ENCODE results near the gene TPCN2.

TPCN2 gene

DNA sequence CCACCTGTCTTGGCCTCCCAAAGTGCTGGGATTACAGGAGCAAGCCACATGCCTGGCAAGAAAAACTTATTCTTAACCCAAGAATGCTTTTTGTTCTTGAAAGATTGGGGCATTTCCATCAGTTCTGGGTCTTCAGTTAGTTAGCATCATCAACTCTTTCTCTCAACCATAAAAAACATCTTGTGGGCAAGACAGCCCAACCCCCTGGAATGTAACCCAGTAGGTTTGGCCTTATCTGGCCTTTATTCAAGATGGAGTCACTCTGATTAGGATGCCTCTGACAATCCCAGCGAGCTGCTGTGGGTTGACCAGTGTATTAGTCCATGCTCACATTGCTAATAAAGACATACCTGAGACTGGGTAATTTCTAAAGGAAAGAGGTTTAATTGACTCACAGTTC is 9.2 kb upstream of the TPCN2 start:
- DNase-seq: no peak

DNA sequence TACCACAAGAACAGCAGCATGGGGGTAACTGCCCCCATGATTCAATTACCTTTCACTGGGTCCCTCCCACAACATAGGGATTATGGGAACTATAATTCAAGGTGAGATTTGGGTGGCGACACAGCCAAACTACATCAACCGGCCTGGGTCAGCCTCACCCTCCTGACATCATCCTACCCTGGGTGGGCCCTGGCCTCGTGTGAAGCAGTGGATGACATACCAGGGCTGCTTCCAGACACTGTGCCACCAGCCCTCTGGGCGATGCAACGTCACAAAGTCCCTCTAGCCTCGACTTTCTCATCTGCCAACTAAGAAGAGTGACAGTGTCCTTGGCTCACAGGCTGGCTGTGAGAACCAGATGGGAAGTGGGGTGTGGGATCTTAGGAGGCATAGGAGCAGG is 8.7 kb upstream of the TPCN2 start:
- no peak for DNase-seq

DNA sequence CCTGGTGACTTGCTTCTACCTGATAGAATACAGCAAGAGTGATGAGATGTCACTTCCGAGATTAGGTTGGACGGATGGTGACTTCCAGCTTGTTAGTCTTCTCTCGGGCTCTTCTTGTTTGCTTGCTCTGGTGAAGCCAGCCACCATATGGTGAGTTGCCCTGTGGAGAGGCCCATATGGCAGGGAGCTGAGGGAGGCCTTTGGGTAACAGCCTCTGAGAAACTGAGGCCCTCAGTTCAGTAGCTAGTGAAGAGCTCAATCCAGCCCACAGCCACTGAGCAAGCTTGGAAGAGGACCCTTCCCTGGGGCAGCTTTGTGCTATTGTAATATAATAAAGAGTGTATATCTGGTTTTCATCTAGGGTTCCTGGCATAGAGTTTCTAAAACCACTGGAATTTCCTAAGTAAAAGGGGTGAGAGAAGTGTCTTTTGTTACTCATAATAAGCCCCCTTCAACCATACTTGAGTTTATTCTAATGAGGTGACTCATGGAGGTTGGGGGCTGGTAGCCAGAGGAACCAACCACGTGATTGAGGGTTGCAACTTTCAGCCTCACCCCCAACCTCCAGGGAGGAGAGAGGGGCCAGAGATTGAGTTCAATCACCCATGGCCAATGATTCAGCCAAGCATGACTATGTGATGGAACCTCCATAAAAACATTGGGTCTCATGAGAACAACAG is 8.0 kb upstream of the TPCN2 start:
- no peak for DNase-seq

DNA sequence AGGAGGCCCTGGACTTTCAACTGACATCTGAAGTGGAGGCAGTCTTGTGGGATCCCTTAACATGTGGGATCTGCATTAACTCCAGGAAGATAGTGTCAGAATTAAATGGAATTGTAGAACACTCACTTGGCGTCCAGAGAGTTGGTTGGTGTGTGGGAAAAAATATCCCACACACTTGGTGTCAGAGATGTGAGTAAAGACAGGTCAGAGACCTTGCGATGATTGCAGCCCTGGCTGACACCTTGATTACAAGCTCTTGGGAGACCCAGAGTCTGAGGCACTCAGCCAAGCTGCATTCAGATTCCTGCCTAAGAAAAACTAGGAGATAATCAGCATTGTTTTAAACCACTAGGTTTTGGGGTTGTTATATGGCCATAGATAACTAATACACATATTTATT is 7.2 kb upstream of the TPCN2 start:
- peak; percentile 15 for DNase-seq

DNA sequence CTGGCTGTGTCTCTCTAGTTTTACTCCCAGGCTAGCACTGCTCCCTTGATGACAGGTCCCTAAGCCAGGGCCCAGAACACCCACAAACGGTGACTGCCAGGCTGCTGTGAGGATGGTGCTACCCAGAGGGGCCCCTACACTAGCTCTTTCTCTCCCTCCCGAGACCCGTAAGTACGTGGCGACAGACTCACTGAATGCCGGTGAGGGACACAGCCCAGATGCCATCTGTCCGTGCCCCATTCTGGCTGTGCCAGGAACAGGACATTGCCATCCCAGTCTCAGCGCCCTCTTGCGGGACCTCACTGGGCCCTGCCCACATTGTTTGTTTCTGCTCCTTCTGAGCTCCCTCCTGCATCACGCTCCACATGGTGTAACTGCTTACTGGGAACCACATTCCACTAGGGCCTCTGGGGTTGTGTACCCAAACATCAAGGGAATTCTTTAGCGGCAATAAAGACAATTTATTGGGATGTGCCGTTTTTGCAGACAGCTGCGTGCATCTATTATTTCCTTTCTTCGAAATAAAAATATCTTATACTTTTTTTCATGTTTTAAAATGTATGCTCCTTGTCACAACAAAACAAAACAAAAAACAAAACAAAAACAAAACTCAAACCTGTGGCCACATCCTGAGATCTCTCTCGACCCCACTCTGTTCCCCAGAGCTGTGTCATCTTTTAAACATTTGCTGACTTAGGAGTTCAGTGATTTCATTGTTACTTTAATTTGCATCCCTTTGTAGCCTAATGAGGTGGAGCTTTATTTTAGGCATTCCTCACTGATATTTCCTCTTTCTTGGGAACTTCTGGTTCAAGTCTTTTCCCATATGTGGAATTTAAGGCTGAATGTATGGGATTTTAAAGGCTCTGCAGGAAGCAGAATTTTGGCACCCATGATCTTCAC is 4.4 kb upstream of the TPCN2 start:
- peak; percentile 24 for DNase-seq

DNA sequence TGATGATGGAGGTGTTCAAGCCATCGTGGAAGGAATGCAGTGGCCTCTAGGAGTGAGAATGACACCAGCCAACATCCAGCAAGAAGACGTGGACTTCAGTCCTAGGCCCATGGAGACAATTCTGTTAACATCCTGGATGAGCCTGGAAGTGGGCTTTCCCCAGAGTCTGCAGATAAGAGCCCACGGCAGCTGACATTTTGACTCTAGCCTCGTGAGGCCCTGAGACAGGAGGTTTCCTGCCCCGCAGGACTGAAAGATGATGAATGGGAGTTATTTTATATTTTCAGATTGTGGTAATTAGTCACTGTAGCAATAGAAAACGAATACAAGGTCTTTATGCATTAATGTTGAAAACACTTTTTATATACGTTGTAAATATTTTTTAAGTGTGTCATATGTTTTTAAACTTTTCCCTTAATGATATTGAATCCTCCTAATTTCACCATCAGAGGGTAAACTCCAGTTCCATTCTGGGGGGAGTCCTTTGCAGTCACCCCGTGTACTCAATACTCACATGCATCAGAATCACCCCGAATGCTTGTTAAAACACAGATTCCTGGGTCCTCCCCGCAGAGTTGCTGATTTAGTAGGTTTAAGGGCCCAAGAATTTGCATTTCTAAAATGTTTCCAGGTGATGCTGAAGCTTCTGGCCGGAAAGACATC is 570 bp upstream of the TPCN2 start:
- DNase-seq: no peak

DNA sequence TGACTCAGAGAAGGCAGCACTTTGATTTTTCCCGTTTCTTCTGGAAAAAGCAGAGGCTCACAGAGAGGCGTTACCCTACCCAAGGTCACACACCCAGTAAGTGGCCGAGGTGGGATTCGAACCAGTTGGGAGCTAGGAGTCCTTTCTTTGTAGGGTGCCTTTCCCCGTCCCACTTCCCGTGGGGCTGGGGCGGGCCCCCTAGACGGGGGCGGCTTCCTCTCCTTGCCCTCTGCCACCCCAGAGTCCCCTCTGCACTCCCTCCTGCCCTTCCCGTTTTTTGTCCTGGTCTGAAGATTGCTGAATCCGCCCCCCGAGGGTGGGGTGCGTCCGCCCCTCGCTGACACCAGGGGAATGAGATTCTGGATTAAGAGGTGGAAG is 747 bp downstream of the TPCN2 start:
- DNase-seq: no peak

DNA sequence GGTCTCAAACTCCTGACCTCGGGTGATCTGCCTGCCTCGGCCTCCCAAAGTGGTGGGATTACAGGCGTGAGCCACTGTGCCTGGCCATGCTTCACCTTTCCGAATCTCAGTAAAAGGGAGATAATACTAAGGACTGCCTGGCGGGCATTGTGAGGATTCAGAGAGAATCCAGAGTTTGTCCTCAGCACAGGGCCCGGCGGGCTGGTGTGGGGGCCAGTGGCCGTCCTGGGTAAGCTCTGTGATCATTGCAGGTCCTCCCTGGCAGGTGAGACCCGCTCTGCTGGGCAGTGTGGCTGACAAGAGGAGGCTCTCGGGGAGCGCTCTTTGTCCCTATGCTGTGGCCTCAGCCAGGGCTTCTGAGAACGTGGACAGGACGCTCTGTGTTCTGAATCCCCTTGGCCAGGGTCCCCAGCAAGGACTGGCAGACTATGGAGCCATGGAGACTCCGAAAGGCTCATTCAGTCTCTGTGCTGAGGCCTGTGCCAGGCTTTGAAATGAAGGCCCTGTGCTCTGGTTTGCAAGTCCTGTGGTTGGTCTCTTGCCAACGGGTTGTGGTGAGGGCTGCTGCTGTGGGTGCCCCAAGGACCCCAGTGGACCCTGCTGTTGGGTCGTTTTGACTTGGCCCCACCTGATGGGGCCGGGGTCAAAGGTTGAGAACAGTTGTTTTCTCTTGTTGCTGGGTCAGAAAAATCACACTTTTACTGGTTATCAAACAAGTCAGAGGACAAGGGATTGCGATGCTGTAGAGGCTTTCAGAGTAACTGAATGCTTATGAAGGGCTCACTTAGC is 2.1 kb downstream of the TPCN2 start:
- no peak for DNase-seq

GRCh38 chr11:69051381-69052342 is 2.9 kb downstream of the TPCN2 start:
- no peak for DNase-seq

- no peak for DNase-seq
These were observed 3.8 kb downstream of the TPCN2 start for GRCh38 chr11:69052343-69053168.

DNA sequence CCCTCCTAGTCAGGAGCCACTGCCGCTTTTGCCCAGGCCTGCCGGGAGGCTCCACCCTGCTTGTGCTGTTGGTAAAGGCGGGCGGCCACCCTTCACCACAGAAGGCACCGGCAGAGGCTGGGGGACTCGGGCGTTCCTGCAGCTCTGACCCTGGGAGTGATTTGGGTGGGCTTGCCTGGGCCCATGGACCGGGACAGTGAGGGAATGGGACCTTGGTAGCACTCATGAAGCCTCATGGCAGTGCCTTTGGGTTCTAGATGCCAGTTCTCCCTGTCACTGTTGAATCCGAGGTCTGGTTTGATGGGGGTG is 4.4 kb downstream of the TPCN2 start:
- DNase-seq: no peak

DNA sequence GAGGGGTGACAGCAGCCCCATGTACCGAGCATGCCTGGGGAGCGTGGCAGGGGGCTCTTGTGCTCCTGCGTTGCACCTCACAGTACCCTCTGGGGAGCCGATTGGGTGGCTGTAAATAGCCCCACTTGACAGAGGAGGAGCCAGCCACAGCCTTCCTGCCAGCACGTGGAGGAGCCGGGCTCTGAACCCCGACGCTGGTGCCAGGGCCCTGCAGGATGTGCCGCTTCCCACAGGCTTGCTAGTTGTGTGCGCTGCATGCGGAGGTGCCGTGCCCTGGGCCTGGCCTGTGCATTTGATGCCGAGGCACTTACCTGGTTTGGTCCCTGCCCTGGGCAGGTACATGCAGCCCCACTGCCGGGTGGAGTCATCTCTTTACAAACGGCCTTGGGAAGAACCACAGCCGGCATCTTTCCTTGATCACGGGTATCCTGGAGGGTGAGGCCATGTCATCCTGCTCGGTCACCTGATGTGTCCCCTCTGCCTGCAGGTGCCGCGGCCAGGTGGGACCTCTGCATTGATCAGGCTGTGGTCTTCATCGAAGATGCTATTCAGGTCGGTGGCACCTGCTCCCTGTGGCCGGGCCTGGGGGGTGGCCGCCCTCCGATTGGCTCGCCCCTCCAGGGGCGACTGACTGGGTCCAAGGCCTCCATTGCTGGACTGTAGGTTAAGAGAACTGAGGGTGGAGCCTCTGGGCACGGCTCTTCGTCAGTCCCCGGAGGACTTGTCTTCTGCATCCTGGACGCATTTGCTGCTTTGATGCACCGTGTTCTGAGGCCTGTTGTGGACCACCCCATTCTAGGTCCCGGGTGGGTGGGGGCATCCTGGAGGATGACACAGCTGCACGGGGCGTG is 5.0 kb downstream of the TPCN2 start:
- no peak for DNase-seq

DNA sequence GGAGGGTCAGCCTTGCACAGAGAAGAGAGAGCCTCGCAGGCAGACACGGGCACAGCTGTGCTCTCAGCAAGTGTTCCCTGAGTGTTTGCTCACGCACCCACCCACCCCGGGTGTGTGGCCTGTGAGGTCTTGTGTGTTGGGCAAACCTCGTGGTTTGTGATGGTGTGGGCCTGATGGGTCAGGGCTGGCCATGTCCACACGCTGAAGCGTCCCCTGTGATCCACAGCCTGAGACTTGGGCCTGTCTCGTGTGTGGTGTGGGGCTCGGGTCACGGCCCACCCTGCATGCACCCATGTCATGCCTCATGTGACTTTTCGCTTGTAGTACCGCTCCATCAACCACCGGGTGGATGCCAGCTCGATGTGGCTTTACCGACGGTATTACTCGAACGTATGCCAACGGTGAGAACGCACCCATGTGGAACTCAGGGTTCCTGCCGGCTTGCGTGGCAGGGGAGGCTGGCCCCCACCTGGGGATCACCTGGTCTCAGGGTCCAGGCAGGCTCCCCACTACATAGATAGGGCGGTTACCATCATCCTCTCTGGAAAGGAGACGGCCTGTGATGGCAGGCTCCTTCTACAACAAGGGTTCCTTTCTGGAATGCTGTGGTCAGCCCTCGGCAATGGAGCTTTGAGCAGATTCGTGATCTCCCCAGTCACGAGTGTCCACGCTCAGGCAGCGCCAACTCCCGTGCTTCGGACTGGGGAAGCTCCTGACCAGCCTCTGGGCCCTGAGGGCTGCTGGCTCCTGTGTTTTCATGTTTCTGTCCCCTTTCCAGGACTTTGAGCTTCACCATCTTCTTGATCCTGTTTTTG is 5.9 kb downstream of the TPCN2 start:
- DNase-seq: no peak

- DNase-seq: no peak
These were observed 6.5 kb downstream of the TPCN2 start for GRCh38 chr11:69055212-69055586.

DNA sequence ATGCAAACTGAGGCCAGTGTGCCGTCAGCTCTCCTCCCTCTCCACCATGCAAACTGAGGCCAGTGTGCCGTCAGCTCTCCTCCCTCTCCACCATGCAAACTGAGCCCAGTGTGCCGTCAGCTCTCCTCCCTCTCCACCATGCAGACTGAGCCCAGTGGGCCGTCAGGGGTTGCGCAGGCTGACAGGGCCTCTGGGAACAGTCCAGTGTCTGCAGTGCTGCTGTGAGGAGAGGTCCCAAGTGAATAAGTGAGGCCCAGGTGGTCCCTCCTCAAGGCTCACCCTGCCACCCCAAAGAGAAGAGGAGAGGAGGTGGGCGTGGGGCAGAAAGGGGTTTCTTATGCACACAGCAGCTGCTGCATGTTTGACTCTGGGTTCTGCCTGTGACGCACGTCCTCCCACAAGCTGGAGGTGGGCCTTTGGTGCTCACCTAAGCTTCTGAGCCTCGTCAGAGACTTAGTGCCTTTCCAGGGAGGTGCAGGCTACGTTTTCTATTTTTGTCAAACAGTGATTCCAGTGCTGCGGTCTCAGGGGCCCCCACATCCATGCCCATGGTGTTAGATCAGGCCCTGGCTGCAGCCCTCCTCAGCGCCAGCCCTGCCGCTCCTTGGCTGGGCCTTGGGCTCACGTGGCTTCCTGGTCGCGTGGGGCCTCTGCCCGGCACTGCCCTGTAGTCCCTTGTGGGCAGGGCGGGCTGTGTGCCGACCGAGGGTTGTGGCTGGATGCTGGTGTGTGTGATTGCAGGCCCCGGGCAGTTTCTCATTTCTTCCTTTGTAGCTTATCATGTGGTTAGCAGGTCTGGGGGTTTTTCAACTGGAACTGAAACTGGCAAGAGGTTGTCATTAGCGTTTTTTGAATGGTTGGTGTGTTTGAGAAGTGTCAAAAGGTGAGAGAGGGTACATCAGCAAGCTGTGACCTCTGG is 7.1 kb downstream of the TPCN2 start:
- DNase-seq: no peak

DNA sequence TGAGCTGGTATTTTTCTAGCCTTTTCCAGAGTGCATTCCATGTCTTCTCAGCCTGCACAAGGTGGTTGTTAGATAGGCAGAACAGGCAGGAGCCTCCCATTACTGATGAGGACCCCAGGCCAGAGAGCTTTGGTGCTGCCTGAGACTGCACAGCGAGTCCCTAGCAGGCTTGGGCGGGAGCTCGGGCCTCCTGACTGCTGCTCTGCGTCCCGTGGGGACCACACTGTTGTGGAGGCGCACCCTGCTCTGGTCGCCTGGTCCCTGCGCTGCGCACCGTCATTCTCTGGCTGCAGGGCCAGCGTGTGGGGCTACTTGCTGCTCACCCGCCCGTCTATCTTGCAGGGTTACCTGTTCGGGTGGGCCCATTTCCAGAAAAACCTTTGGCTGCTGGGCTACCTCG is 8.5 kb downstream of the TPCN2 start:
- DNase-seq: no peak

GRCh38 chr11:69057801-69058200 is 9.1 kb downstream of the TPCN2 start:
- no peak for DNase-seq

All from NCI-H2227 treated with DMSO at 0.1 percent for 48 hours (cell line).